HUES6 (cell line): ENCODE measurements around the gene IQCK.

ENCODE experiments used
- H3K27ac ChIP-seq: 2 replicates; pipeline ENCODE4 v1.7.0; 2013; ENCODE audit warnings: low read depth, mild to moderate bottlenecking, low read length, inconsistent platforms
- H3K27me3 ChIP-seq: 2 replicates; pipeline ENCODE4 v1.6.1; 2013; ENCODE audit warnings: low read length; ENCODE audit not compliant: control insufficient read depth, insufficient read depth
- H3K36me3 ChIP-seq: 2 replicates; pipeline ENCODE4 v1.6.1; 2013; ENCODE audit warnings: low read length; ENCODE audit not compliant: control insufficient read depth, insufficient read depth
- H3K4me1 ChIP-seq: 2 replicates; pipeline ENCODE4 v1.6.1; 2013; ENCODE audit warnings: low read length; ENCODE audit not compliant: control insufficient read depth, insufficient read depth
- H3K4me3 ChIP-seq: 2 replicates; pipeline ENCODE4 v1.5.1; 2013; ENCODE audit warnings: low read depth, low read length
- H3K9ac ChIP-seq: one replicate; pipeline ENCODE4 v1.6.1; 2013; ENCODE audit warnings: mild to moderate bottlenecking, low read length
- H3K9me3 ChIP-seq: 2 replicates; pipeline ENCODE4 v1.6.1; 2013; ENCODE audit warnings: low read depth, low read length; ENCODE audit not compliant: control insufficient read depth, insufficient read depth

IQCK gene

DNA sequence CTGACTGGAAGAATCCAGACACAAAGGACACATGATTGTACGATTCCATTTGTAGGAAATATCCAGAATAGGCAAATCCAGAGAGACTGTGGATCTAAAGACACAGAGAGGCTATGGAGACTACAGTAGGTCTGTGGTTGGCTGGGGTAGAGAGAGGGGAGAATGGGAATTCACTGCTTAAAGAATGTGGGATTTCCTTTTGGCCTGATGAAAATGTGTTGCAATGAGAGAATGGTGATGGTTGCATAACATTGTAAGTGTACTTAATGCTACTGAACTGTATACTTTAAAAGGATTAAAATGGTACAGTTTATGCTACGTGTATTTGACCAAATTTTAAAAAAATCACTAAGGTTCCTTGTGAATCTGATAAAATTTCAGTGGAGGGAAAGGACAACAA lies 104.5 kb downstream of the IQCK start:
- Histone ChIP-seq H3K36me3 (no peaks in the 10 kb centered on the region), H3K9me3 (no peaks in the 10 kb centered on the region), H3K4me3 (no peak overlapping the region), H3K27me3 (no peaks in the 10 kb centered on the region), H3K4me1 (no peaks in the 10 kb centered on the region), H3K9ac (no peak overlapping the region), H3K27ac (no peak overlapping the region)

- Histone ChIP-seq H3K36me3 (no peaks in the 10 kb centered on the region), H3K27me3 (no peaks in the 10 kb centered on the region), H3K4me3 (no peak overlapping the region), H3K9ac (no peak overlapping the region), H3K27ac (no peak overlapping the region), H3K9me3 (no peaks in the 10 kb centered on the region), H3K4me1 (no peaks in the 10 kb centered on the region)
Observed at GRCh38 chr16:19823322-19823721, 105.3 kb downstream of the IQCK start.

- Histone ChIP-seq H3K36me3 (no peaks in the 10 kb centered on the region), H3K4me1 (no peaks in the 10 kb centered on the region), H3K27me3 (no peaks in the 10 kb centered on the region), H3K9ac (no peak overlapping the region), H3K27ac (no peak overlapping the region), H3K9me3 (no peaks in the 10 kb centered on the region), H3K4me3 (no peak overlapping the region)
Observed at GRCh38 chr16:19824216-19824615, 106.1 kb downstream of the IQCK start.

DNA sequence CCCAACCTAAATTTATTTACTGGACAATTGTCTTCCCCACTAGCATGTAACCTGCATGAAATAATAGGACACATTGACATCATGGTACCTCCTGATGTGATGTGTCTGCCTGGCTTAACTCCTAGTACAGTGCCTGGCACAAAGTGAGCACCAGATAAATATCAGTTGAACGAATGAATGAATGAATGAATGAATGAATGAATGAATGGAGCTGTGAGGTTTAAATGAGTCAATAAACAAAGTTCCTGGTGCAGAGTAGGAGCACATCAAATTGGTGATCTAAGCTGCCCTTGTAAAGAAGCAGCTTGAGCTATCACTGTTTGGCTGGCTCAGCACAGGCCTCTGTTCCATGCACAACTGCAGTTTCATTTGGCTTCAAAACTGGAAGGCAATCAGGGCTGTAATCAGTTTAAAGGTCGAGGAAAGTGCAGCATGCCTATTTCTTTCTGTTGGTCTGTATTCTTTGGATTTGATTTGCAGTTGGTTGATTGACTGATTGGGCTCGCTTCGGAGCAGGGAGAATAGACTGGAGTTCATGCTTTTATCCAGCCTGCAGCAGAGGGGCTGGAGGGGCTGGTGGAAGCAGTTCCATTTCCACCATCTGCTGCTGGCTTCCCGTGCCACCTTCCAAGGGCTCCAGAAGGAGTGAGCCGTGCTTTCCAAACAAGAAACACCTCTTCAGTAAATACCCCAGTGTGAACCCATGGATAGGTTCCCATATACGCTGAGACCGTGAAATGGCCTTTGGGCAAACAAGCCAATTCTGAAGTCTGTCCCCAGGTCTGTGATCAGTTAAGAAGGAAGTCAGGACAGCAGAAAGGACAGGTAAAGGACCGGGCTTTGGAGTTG lies 112.0 kb downstream of the IQCK start:
- H3K27ac ChIP-seq = no peak overlapping the region
- no peaks in the 10 kb centered on the region for H3K4me1 ChIP-seq
- no peak overlapping the region for H3K9ac ChIP-seq
- H3K9me3 ChIP-seq = no peaks in the 10 kb centered on the region
- no peaks in the 10 kb centered on the region for H3K36me3 ChIP-seq
- H3K4me3 ChIP-seq = no peak overlapping the region
- H3K27me3 ChIP-seq = no peaks in the 10 kb centered on the region

DNA sequence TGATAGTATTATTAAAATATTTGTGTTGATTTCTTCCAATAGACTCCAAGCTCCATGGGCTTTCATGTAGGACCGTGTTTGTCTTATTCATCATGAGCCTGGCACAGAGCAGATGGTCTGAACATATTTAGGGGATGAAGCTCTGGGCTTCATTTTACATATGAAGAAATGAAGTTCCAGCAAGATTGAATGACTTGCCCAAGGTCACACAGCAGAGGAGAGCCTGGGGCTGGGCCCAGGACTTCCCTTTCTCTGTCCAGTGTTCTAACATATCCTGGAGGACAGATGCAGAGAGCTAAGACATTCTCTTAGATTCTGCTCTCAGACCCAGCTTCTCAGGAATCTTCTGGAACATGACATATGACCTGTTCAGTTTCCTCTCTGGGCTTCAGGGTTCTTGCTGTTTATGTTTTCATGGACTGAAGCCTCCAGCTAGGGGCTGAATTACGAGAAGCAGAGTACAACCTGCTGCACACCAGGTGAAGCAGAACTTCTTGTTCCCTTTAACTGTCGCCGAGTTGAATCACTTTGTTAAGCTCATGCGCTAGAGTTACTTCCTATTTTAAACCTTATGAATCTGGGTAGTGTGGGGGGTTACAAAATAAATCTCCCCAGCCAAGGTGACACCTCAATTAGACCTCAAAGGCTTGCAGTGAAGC lies 113.0 kb downstream of the IQCK start:
- no peak overlapping the region for H3K27ac ChIP-seq
- H3K4me1 ChIP-seq = no peaks in the 10 kb centered on the region
- no peak overlapping the region for H3K9ac ChIP-seq
- H3K36me3 ChIP-seq = no peaks in the 10 kb centered on the region
- H3K9me3 ChIP-seq = no peaks in the 10 kb centered on the region
- no peaks in the 10 kb centered on the region for H3K27me3 ChIP-seq
- H3K4me3 ChIP-seq = no peak overlapping the region

GRCh38 chr16:19831678-19832077 lies 113.6 kb downstream of the IQCK start:
- no peak overlapping the region for H3K9ac ChIP-seq
- H3K27ac ChIP-seq = no peak overlapping the region
- no peak overlapping the region for H3K4me3 ChIP-seq
- H3K9me3 ChIP-seq = no peaks in the 10 kb centered on the region
- H3K4me1 ChIP-seq = no peaks in the 10 kb centered on the region
- H3K27me3 ChIP-seq = no peaks in the 10 kb centered on the region
- H3K36me3 ChIP-seq = no peaks in the 10 kb centered on the region

- Histone ChIP-seq H3K4me1 (peaks cover 9% of the 10 kb centered on the region), H3K27ac (no peak overlapping the region), H3K36me3 (no peaks in the 10 kb centered on the region), H3K9ac (no peak overlapping the region), H3K9me3 (no peaks in the 10 kb centered on the region), H3K4me3 (no peak overlapping the region), H3K27me3 (no peaks in the 10 kb centered on the region)
Observed at GRCh38 chr16:19833176-19833575, 115.1 kb downstream of the IQCK start.

DNA sequence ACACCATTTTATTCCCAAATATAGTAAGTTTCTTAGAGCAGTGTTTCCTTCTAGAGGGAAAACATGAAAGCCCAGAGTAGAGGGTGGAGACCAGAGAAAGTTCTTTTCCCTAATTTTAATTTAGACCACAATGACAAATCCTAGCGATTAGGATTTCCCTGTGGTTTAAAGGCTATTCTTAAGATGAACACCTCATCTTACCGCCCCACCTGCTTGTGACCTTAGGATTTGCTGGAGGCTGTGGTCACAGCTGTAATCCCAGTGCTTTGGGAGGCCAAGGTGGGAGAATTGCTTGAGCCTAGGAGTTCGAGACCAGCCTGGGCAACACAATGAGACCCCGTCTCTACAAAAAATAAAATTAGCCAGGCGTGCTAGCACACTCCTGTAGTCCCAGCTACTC lies 115.5 kb downstream of the IQCK start:
- H3K27me3 ChIP-seq = no peaks in the 10 kb centered on the region
- no peak overlapping the region for H3K4me3 ChIP-seq
- no peaks in the 10 kb centered on the region for H3K9me3 ChIP-seq
- no peak overlapping the region for H3K9ac ChIP-seq
- no peak overlapping the region for H3K27ac ChIP-seq
- H3K4me1 ChIP-seq = peaks cover 12% of the 10 kb centered on the region
- H3K36me3 ChIP-seq = no peaks in the 10 kb centered on the region

DNA sequence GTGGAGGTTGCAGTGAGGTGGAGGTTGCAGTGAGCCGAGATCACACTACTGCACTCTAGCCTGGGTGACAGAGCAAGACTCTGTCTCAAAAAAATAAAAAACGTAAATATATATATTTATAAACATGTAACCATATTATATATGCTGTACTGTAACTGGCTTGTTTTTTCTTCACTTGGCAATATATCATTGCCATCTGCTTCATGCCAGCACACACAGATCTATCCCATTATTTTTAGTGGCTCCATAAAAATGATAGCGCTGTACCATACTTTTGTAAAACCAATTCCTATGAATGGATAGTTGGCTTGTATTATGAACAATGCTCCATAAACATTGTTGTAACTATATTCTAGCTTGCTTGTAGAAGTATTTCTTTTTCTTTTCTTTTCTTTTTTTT lies 117.1 kb downstream of the IQCK start:
- H3K4me3 ChIP-seq = no peak overlapping the region
- no peaks in the 10 kb centered on the region for H3K9me3 ChIP-seq
- peaks cover 12% of the 10 kb centered on the region for H3K4me1 ChIP-seq
- H3K27me3 ChIP-seq = no peaks in the 10 kb centered on the region
- H3K9ac ChIP-seq = no peak overlapping the region
- no peak overlapping the region for H3K27ac ChIP-seq
- no peaks in the 10 kb centered on the region for H3K36me3 ChIP-seq

GRCh38 chr16:19835968-19836421 lies 117.9 kb downstream of the IQCK start:
- Histone ChIP-seq H3K9me3 (no peaks in the 10 kb centered on the region), H3K4me1 (peaks cover 12% of the 10 kb centered on the region), H3K36me3 (no peaks in the 10 kb centered on the region), H3K4me3 (no peak overlapping the region), H3K9ac (no peak overlapping the region), H3K27ac (no peak overlapping the region), H3K27me3 (no peaks in the 10 kb centered on the region)

- no peak overlapping the region for H3K9ac ChIP-seq
- peak overlapping the region; percentile 31; the same call in 1 of the 2 replicates for H3K27ac ChIP-seq
- H3K36me3 ChIP-seq = no peaks in the 10 kb centered on the region
- H3K9me3 ChIP-seq = no peaks in the 10 kb centered on the region
- H3K4me3 ChIP-seq = no peak overlapping the region
- H3K27me3 ChIP-seq = no peaks in the 10 kb centered on the region
- H3K4me1 ChIP-seq = peaks cover 12% of the 10 kb centered on the region
Observed at GRCh38 chr16:19837331-19837980, 119.4 kb downstream of the IQCK start.
